ENCODE data around the gene BPIFB3.

DNA sequence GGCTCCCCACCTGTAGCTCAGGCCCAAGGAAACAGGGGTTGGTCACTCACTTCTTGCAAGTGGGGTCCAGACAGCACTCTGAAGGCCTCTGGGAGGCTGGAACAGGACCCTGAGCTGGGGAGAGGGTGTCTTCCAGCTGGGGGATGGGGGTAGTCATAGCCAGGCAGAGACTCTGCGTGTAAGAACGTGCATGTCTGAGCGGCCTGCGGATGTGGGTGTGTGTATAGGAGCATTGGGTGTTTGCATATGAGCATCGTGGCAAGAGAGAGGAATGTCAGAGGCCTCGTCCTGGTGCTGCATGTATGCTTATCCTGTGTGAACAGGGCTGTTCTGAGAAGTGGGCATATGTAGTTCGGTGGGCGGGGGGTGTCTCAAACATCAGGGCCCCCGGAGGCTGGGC, 12.1 kb downstream of the BPIFB3 start:
- TF ChIP-seq CTCF (IDR thresholded peaks at IDR 0.05; ENCODE audit: poor library complexity, severe bottlenecking) (no peak), SMC3 (conservative IDR thresholded peaks at IDR 0.05; ENCODE audit: poor library complexity) (no peak), TAF1 (IDR thresholded peaks at IDR 0.05; ENCODE audit: low read depth) (no peak), POLR2AphosphoS5 (IDR thresholded peaks at IDR 0.05) (no peak)

Measured in neural cell (in vitro differentiated cells).